Heart right ventricle (tissue), 16 donors: ENCODE data around the gene PEF1. TPM values are rescaled to one million over a fixed set of nuclear protein-coding genes. Genes with fewer than 3 reads are reported as not detected.

ENCODE experiments used
- ATAC-seq, 8 donors: fragments of 200-7000 bp; cut with Tn5 transposase; one replicate each; pipeline ENCODE4 v1.9.1; 2020; ENCODE audit warnings: mild to moderate bottlenecking in 8 of 8, moderate library complexity in 8 of 8, moderate number of reproducible peaks in 1 of 8
- DNase-seq, 2 donors: peaks; one replicate each; pipeline ENCODE4 v3.0.0-alpha.2; 2020
- H3K27ac ChIP-seq, 10 donors: fragments of 200-600 bp; sonication (generic) in 2 of 10; one replicate each; pipeline versions ENCODE4 v1.5.0 to v1.8.0; 2020 to 2022; ENCODE audit warnings: mild to moderate bottlenecking in 3 of 10
- H3K27me3 ChIP-seq, 7 donors: fragments of 200-600 bp; one replicate each; pipeline ENCODE4 v1.8.0; 2021 to 2022; ENCODE audit warnings: mild to moderate bottlenecking in 2 of 7
- H3K36me3 ChIP-seq, 9 donors: fragments of 200-600 bp; sonication (generic) in 1 of 9; one replicate each; pipeline versions ENCODE4 v1.5.0 to v1.8.0; 2020 to 2022; ENCODE audit warnings: mild to moderate bottlenecking in 2 of 9
- H3K4me1 ChIP-seq, 9 donors: fragments of 200-600 bp; sonication (generic) in 1 of 9; one replicate each; pipeline versions ENCODE4 v1.5.0 to v1.8.0; 2020 to 2022; ENCODE audit warnings: mild to moderate bottlenecking in 4 of 9
- H3K4me3 ChIP-seq, 10 donors: fragments of 200-600 bp; sonication (generic) in 2 of 10; one replicate each; pipeline versions ENCODE4 v1.5.0 to v1.8.0; 2020 to 2022; ENCODE audit warnings: mild to moderate bottlenecking in 7 of 10, moderate library complexity in 2 of 10
- H3K9me3 ChIP-seq, 11 donors: fragments of 200-600 bp in 10 of 11; sonication (generic) in 2 of 11; one replicate each; pipeline versions ENCODE4 v1.5.0 to v1.8.0; 2013 to 2022; ENCODE audit warnings: mild to moderate bottlenecking in 2 of 11, control low read depth in 1 of 11, moderate library complexity in 1 of 11
- CTCF ChIP-seq, 9 donors: fragments of 200-600 bp; sonication (generic) in 2 of 9; IDR thresholded peaks; one replicate each; pipeline versions ENCODE4 v1.5.0 to v1.8.0; 2021 to 2022; ENCODE audit warnings: antibody characterized with exemption in 9 of 9, mild to moderate bottlenecking in 5 of 9, moderate library complexity in 1 of 9
- WGBS, 2 donors: extraction: QIAGEN DNeasy Blood & Tissue Kit; methylation state at CpG; one replicate each; pipeline ENCODE4 v1.1.7; 2013; ENCODE audit warnings: inconsistent platforms in 1 of 2; 5-methylcytosine and 5-hydroxymethylcytosine counted together
- intact Hi-C, 10 donors: fragments of 100-400 bp; cut with DNase I; formaldehyde crosslinking; loops; one replicate each; pipeline versions ENCODE4 v1.11.1 to v1.14.2; 2022
- polyA plus RNA-seq, 2 donors: library from polyadenylated mRNA; stranded (reverse); fragments of 200-250 nt; gene quantifications; one replicate each; pipeline ENCODE4 v1.2.3, GENCODE V29; 2013
- total RNA-seq, 10 donors: library from RNA; stranded (reverse); fragmentation: NEBNext Ultra II Directional in 3 of 10; extraction: Animal tissue kit (Norgen Biotek cat#: 25700) in 3 of 10; gene quantifications; one replicate each; pipeline versions ENCODE4 v1.2.1 to v1.2.4, GENCODE V29; 2021 to 2023
- donor health status: Arrhythmogenic right ventricular cardiomyopathy.
- donor health status: ischemic (EF 13 %, LVEDD 7.1; RV severe dilation, severe dysfunction).
- donor health status: healthy with polysubstance abuse.
- donor health status: DM: no; HTN: yes; CAD: no.
- donor health status: DM: no; HTN: no; CAD: no.
- donor health status: ischemic (EF 25% LVEDD 6.9; RV normal size, moderate dysfunction).
- donor health status: ischemic (EF 25% LVEDD 5.7; RV mildly dilated, moderate dysfunction).
- donor health status: healthy.
- donor health status: DM: yes; HTN: yes; CAD: no.
- donor health status: Ischemic cardiomyopathy.
- donor health status: ischemic (EF 35%, LVEDD 5.7; RV mildly dilated, moderate dysfunction).
- donor health status: nonischemic (EF 11% LVEDD 7.7; RV severe dilation, severe dysfunction).
- donor health status: DM: yes; HTN: yes; CAD: no.
- donor health status: PGD.
- donor health status: ischemic (EF 29% LVEDD 5.4; RV normal size, mild dysfunction).
- donor health status: nonischemic (EF 23%, LVEDD 6.1; RV moderate dilation, normal function).

PEF1 gene
- total and polyA plus RNA-seq, 12 donors, result 35.0 to 94.3 (median 40.0) TPM

GRCh38 chr1:31633117-31633516 lies 11.6 kb downstream of the PEF1 start:
- peak in 7 of 9 donors; percentile 39 to 54 (median 47) for TF ChIP-seq CTCF (IDR thresholded peaks at IDR 0.05)
- intact Hi-C loops, result no loop called here
- no peak overlapping the region for H3K4me3 ChIP-seq
- H3K9me3 ChIP-seq, result no peaks in the 10 kb centered on the region
- WGBS, 2 donors, result 57 to 67% methylated on average over 4 of the region's 4 CpGs
- no peak for DNase-seq
- H3K27ac ChIP-seq, result peak overlapping the region in 5 of 10 donors; percentile 69 to 95 (median 78)
- peaks cover 24 to 98% (median 70%) of the 10 kb centered on the region in 9 donors for H3K4me1 ChIP-seq
- H3K36me3 ChIP-seq, result peaks cover 0 to 78% (median 32%) of the 10 kb centered on the region in 9 donors
- H3K27me3 ChIP-seq, result no peaks in the 10 kb centered on the region
- no peak for ATAC-seq

GRCh38 chr1:31632649-31633048 lies 12.0 kb downstream of the PEF1 start:
- TF ChIP-seq CTCF (IDR thresholded peaks at IDR 0.05), result no peak
- peaks cover 22 to 98% (median 74%) of the 10 kb centered on the region in 9 donors for H3K4me1 ChIP-seq
- 96 to 98% methylated on average over 3 of the region's 3 CpGs for WGBS, 2 donors
- H3K36me3 ChIP-seq, result peaks cover 0 to 83% (median 32%) of the 10 kb centered on the region in 9 donors
- intact Hi-C loops, result no loop called here
- no peak overlapping the region for H3K4me3 ChIP-seq
- DNase-seq (no peak), ATAC-seq (no peak)
- no peaks in the 10 kb centered on the region for H3K9me3 ChIP-seq
- peak overlapping the region in 6 of 10 donors; percentile 69 to 95 (median 80) for H3K27ac ChIP-seq
- no peaks in the 10 kb centered on the region for H3K27me3 ChIP-seq

DNA sequence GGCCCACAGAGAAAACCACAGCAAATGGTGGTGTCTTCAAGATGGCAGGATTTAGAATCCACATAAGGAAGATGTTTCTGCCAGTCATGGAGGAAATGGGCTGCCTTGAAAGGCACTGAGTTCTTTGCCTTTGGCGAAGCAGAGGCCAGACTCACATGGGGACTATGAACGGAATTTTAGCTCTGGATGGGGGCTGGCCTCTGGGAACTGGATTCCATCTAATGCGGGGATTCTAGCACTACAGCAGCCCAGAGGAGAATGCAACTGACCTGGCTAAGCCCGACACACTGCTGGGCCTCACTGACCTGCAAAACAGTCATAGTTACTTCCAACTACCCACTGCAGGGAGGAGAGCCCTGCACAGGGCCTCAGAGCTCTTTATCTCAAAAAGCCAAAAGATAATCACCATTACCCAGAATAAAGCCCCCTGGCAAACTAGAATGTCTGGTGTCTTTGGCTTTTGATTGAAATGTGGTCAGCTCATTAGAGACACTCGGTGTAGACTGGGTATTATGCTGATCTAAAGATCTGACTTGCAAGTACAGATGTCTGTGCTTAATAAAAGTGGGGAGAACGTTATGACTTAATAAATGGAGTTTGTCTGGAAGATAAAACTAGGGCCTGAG lies 15.6 kb downstream of the PEF1 start:
- DNase-seq (no peak), ATAC-seq (no peak)
- H3K4me3 ChIP-seq, result no peak overlapping the region
- H3K27ac ChIP-seq, result peak overlapping the region; percentile 72 to 97 (median 90)
- H3K27me3 ChIP-seq, result no peaks in the 10 kb centered on the region
- peaks cover 35 to 89% (median 63%) of the 10 kb centered on the region in 9 donors for H3K4me1 ChIP-seq
- intact Hi-C loops, result no loop called here
- no peak for TF ChIP-seq CTCF (IDR thresholded peaks at IDR 0.05)
- H3K9me3 ChIP-seq, result no peaks in the 10 kb centered on the region
- 56 to 68% methylated on average over 6 of the region's 6 CpGs for WGBS, 2 donors
- peaks cover 0 to 73% (median 30%) of the 10 kb centered on the region in 9 donors for H3K36me3 ChIP-seq

DNA sequence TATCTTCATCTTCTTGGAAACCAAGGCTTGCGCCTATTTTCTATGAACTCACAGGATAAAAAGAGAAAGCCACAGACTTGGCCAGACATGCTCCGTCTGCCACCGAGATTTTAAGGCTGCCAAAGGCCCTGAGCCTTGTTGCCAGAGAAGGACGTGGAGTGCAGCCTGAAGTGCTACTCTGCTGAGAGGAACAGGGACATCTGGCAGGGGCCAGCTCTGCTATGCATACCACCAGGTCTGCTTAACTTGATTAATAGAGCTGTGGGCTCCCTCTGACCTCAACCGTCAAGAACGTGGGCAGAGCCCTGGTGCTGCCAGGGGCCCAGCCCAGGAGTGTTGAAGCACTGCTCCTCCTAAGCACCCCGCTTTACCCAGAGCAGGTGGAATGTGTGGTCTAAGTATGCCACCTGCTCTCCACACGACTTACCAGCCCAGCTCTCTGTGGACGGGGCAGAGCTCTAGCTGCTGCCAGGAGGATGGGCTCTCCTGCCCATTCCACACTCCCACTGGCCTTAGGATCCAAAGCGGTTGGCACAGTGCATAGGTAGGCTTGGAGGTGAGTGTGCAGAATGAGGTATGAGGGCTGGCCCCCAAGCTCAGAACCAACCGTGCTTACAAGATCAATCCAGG lies 16.6 kb downstream of the PEF1 start:
- Histone ChIP-seq H3K9me3 (no peaks in the 10 kb centered on the region), H3K4me1 (peaks cover 33 to 79% (median 53%) of the 10 kb centered on the region in 9 donors), H3K27ac (peak overlapping the region; percentile 72 to 97 (median 90)), H3K4me3 (no peak overlapping the region), H3K27me3 (no peaks in the 10 kb centered on the region), H3K36me3 (peaks cover 0 to 63% (median 30%) of the 10 kb centered on the region in 9 donors)
- 50 to 62% methylated on average over 11 of the region's 11 CpGs for WGBS, 2 donors
- DNase-seq (peak; percentile 56 to 68), ATAC-seq (peak; percentile 61 to 88 (median 80))
- no peak for TF ChIP-seq CTCF (IDR thresholded peaks at IDR 0.05)
- intact Hi-C loops, result no loop called here
